Stimulated activated effector memory CD8-positive, alpha-beta T cell treated with anti-CD3 and anti-CD28 coated beads, Interleukin-12 subunit alpha, Interleukin-12 subunit beta, amount 100 ng/mL, for 72 hours (primary cell): ENCODE measurements around the gene RASGEF1C.
"Not testable (repeated sequence)": the region's sequence is repeated elsewhere in the genome, so short reads cannot be mapped to it uniquely, and the experiment has no call there.

ENCODE experiments used
- ATAC-seq: fragments of 150-1000 bp; cut with Tn5 transposase; 2 replicates; pipeline ENCODE4 v1.10.0; 2021
- DNase-seq, 2 donors: peaks; one replicate each; pipeline ENCODE4 v3.0.0; 2021 to 2022; ENCODE audit warnings: low spot score in 2 of 2
- H3K27ac Mint-ChIP-seq: one replicate; pipeline ENCODE4 v1.8.0; 2022; ENCODE audit warnings: mild to moderate bottlenecking, mixed read lengths
- H3K36me3 Mint-ChIP-seq: one replicate; pipeline ENCODE4 v1.8.0; 2022; ENCODE audit warnings: mild to moderate bottlenecking, mixed read lengths
- H3K4me1 Mint-ChIP-seq: one replicate; pipeline ENCODE4 v1.8.0; 2022; ENCODE audit warnings: mixed read lengths
- H3K4me3 Mint-ChIP-seq: one replicate; pipeline ENCODE4 v1.8.0; 2022; ENCODE audit warnings: mild to moderate bottlenecking, mixed read lengths
- H3K9me3 Mint-ChIP-seq: one replicate; pipeline ENCODE4 v1.8.0; 2022; ENCODE audit warnings: mixed read lengths

Gene RASGEF1C

GRCh38 chr5:180215783-180216630, 7.0 kb upstream of the RASGEF1C start:
- ATAC-seq (no peak), DNase-seq (no peak)
- H3K9me3 Mint-ChIP-seq: peaks cover 15% of the 10 kb centered on the region
- no peak overlapping the region for H3K4me3 Mint-ChIP-seq
- no peaks in the 10 kb centered on the region for H3K36me3 Mint-ChIP-seq
- no peaks in the 10 kb centered on the region for H3K4me1 Mint-ChIP-seq
- no peak overlapping the region for H3K27ac Mint-ChIP-seq

DNA sequence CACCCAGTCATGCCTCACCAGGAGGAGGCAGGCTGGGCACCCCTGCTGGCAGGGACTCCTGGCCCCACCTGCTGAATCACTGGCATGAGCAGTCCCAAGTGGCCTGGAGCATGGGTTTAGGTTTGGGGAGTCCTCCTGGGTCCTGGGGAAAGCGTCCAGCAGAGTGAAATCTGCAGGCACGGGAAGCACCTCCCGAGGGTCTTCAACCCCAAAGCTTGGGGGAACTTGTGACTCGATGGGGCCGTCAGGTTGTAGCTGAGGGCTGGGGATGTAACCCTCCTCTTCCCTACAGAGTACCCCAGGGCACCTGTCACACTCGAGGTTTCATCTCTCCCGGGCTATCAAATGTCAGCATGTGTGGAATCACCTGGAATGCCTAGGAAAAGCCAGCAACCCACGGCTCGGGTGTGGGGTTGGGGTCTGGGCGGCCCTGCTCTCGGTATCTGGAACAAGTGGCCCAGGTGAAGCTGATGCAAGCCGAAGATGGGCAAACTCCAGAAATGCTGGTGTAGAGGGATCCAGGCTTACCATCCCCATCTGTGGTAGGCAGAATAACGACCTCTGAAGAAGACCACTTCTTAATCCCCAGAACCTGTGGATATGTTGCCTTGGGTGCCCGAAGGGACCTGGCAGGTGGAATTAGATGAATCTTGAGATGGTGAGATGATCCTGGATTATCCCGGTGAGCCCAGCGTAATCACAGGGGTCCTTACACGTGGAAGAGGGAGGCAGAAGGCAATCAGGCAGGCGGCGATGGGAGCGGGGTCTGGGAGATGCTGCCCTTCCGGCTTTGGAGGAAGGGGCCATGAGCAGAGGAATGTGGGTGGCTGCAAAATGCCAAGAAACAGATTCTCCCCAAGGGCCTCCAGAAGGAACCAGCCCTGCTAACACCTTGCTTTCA, 6.1 kb upstream of the RASGEF1C start:
- no peaks in the 10 kb centered on the region for H3K4me1 Mint-ChIP-seq

GRCh38 chr5:180213657-180214207, 4.7 kb upstream of the RASGEF1C start:
- H3K4me3 Mint-ChIP-seq: no peak overlapping the region
- H3K36me3 Mint-ChIP-seq: no peaks in the 10 kb centered on the region
- peaks cover 5% of the 10 kb centered on the region for H3K9me3 Mint-ChIP-seq
- no peaks in the 10 kb centered on the region for H3K4me1 Mint-ChIP-seq
- DNase-seq (no peak), ATAC-seq (no peak)
- H3K27ac Mint-ChIP-seq: no peak overlapping the region

More for the DNA sequence above, 6.1 kb upstream of the RASGEF1C start:
- Mint-ChIP-seq H3K36me3 (no peaks in the 10 kb centered on the region), H3K9me3 (peaks cover 12% of the 10 kb centered on the region), H3K27ac (no peak overlapping the region), H3K4me3 (no peak overlapping the region)
- DNase-seq: no peak
- no peak for ATAC-seq

DNA sequence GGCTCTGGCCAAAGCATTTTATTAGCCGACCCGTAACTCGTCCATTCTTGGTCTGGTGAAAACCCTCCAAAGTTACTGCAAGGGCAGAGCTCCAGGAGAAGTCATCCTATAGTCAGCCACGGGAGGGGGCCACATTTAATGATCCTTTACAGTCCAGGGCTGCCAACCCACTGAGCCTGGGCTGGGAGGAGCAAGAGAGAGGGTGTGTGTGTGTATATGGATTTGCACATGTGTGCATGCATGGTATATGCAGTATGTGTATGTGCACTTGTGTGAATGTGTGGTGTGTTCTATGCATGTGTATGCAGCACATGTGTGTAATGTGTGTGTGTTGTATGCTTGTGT, 4.2 kb upstream of the RASGEF1C start:
- Mint-ChIP-seq H3K4me1 (peaks cover 5% of the 10 kb centered on the region), H3K9me3 (no peaks in the 10 kb centered on the region), H3K4me3 (no peak overlapping the region), H3K36me3 (no peaks in the 10 kb centered on the region), H3K27ac (no peak overlapping the region)
- DNase-seq (no peak), ATAC-seq (no peak)

DNA sequence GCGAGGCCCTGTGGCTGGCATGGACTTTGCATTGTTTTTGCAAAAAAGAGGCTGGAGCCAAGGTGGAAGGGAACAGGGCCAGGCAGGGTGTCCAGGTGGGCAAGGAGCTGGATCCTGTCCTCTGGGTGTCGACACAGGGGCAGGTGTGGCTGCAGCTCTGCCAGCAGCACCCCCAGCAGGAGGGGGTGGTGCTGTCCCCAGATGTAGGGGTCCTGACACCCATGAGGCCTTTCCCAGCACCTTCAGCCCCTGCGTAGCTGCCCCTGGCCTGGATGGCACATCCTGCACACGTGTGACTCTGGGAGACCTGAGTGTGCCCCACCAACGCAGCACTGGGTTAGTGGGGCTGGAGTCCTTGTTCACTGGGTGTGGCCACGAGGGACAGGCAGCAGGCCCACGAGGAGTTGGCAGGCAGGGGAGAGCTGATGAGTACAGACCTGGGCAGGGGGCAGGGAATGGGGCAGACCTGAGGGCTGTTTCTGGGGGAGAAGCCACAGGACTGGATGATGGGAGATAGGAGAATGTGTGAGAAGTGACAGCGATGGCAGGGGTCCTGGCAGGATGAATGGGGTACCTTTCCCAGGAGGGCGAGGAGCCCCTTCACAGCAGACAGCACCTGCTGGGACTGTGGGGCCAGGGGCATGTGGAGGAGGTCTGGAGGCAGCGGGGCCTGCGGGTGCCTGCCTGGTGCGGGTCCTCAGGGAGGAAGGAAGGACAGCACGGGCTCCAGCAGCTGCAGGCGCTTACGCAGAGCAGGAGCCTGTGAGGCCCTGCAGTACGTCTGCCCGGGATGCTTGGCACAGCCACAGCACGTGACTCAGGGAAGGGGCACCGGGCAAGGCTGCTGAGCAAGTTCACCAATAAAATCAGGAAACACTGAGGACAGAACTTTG, 3.6 kb upstream of the RASGEF1C start:
- Mint-ChIP-seq H3K4me3 (no peak overlapping the region), H3K36me3 (no peaks in the 10 kb centered on the region), H3K4me1 (peaks cover 11% of the 10 kb centered on the region), H3K9me3 (no peaks in the 10 kb centered on the region), H3K27ac (no peak overlapping the region)
- ATAC-seq (no peak), DNase-seq (no peak)

DNA sequence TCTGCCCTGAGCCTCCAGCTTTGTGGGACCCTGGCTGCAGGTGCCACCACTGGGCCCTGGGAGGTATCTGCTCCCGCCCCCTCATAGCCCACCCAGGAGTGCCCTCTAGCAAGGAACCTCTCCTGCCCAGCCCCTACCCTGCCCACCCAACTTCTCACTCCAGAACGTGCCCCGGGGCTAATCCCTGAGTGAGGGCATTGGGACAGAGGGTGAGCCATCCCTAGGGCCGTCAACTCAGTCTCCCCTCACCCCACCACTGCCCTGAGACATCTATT, 2.7 kb upstream of the RASGEF1C start:
- H3K9me3 Mint-ChIP-seq: no peaks in the 10 kb centered on the region
- peaks cover 11% of the 10 kb centered on the region for H3K4me1 Mint-ChIP-seq
- DNase-seq: no peak
- H3K27ac Mint-ChIP-seq: no peak overlapping the region
- no peak for ATAC-seq
- no peaks in the 10 kb centered on the region for H3K36me3 Mint-ChIP-seq
- no peak overlapping the region for H3K4me3 Mint-ChIP-seq

GRCh38 chr5:180210961-180211760, 2.1 kb upstream of the RASGEF1C start:
- H3K4me3 Mint-ChIP-seq: no peak overlapping the region
- no peak for ATAC-seq
- no peak for DNase-seq
- no peaks in the 10 kb centered on the region for H3K9me3 Mint-ChIP-seq
- no peak overlapping the region for H3K27ac Mint-ChIP-seq
- H3K4me1 Mint-ChIP-seq: peaks cover 11% of the 10 kb centered on the region
- H3K36me3 Mint-ChIP-seq: no peaks in the 10 kb centered on the region

GRCh38 chr5:180210077-180210476, 1.1 kb upstream of the RASGEF1C start:
- not testable (repeated sequence) for ATAC-seq, DNase-seq, H3K36me3 Mint-ChIP-seq, H3K4me3 Mint-ChIP-seq, H3K9me3 Mint-ChIP-seq, H3K27ac Mint-ChIP-seq
- peaks cover 11% of the 10 kb centered on the region for H3K4me1 Mint-ChIP-seq

DNA sequence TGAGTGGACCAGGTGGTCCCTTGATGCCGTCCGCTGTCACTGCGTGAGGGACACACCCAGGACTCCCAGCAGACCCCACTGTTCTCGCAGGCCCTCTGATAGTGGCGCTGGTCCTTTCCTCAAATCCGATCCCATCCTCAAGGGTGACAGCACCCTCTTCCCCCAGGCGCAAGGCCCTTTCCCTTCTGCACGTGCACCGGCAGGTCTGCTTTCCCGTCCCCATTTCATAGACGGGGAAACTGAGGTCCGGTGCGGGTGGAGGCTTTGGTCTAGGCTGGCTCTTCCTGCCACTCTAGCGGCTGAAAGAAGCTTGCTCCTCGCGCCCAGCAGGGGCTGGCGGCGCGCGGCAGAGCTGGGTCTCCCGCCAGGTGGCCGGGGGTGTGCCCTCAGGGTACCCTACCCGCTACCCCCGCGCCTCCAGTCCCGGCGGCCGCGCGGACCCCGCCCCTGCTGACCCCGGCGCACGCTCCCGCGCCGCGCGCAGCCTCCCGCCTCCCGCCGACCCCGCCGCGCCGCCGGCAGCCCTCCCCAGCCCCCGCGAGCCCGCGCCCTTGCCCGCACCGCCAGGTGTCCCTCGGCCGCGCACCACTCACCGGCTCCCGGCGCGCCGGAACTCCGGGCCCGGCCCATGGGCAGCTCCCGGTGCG, 453 bp downstream of the RASGEF1C start:
- no peaks in the 10 kb centered on the region for H3K9me3 Mint-ChIP-seq
- ATAC-seq: peak; percentile 8
- no peak for DNase-seq
- peaks cover 11% of the 10 kb centered on the region for H3K4me1 Mint-ChIP-seq
- peak overlapping the region; percentile 45 for H3K4me3 Mint-ChIP-seq
- H3K36me3 Mint-ChIP-seq: no peaks in the 10 kb centered on the region
- H3K27ac Mint-ChIP-seq: no peak overlapping the region

GRCh38 chr5:180208038-180208434, 975 bp downstream of the RASGEF1C start:
- H3K36me3 Mint-ChIP-seq: no peaks in the 10 kb centered on the region
- DNase-seq (no peak), ATAC-seq (no peak)
- H3K27ac Mint-ChIP-seq: no peak overlapping the region
- H3K4me1 Mint-ChIP-seq: peaks cover 11% of the 10 kb centered on the region
- no peaks in the 10 kb centered on the region for H3K9me3 Mint-ChIP-seq
- H3K4me3 Mint-ChIP-seq: peak overlapping the region; percentile 45

GRCh38 chr5:180207593-180207992, 1.4 kb downstream of the RASGEF1C start:
- H3K27ac Mint-ChIP-seq: no peak overlapping the region
- H3K9me3 Mint-ChIP-seq: no peaks in the 10 kb centered on the region
- DNase-seq (no peak), ATAC-seq (no peak)
- H3K4me3 Mint-ChIP-seq: peak overlapping the region; percentile 45
- H3K4me1 Mint-ChIP-seq: peaks cover 11% of the 10 kb centered on the region
- no peaks in the 10 kb centered on the region for H3K36me3 Mint-ChIP-seq

- ATAC-seq (no peak), DNase-seq (no peak)
- Mint-ChIP-seq H3K36me3 (no peaks in the 10 kb centered on the region), H3K27ac (no peak overlapping the region), H3K4me1 (peaks cover 11% of the 10 kb centered on the region), H3K4me3 (no peak overlapping the region), H3K9me3 (no peaks in the 10 kb centered on the region)
Measured at GRCh38 chr5:180206993-180207392, 2.0 kb downstream of the RASGEF1C start.

DNA sequence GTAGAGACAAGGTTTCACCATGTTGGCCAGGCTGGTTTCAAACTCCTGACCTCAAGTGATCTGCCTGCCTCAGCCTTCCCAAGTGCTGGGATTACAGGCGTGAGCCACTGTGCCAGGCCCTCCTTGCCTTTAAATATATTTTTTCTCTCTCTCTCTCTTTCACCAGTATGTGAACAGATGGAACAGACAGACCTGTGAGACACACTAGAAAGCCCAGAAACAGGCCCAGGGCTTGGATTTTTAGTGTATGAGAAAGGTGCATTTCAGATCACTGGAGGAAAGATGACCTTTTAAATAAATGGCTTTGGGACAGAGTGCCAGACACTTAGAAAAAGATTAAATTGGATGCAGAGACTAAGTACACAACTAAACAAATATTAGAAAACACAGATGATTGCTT, 3.1 kb downstream of the RASGEF1C start:
- Mint-ChIP-seq H3K9me3 (no peaks in the 10 kb centered on the region), H3K27ac (no peak overlapping the region)

DNA sequence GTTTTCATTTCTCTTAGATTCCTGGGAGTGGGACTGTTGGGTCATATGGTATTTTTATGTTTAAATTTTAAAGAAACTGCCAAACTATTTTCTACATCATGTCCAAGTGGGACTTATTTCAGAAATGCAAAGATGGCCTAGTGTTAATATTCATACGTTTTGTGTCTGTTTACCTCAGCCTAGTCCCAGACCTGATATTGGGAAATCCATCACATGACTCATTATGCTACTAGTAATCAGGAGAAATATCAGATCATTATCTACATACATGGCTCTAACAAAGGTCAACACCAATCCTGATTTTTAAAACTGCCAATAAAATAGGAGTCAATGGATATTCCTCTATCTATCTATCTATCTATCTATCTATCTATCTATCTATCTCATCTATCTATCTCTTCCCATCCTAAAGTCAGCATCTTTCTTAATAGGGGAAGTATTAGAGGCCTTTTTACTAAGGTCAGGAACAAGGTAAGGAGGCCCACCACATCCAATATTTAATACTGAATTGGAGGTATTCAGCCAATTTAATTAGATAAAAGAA, 4.7 kb downstream of the RASGEF1C start:
- H3K36me3 Mint-ChIP-seq: no peaks in the 10 kb centered on the region
- H3K9me3 Mint-ChIP-seq: no peaks in the 10 kb centered on the region
- H3K4me1 Mint-ChIP-seq: peaks cover 11% of the 10 kb centered on the region
- H3K4me3 Mint-ChIP-seq: no peak overlapping the region
- no peak overlapping the region for H3K27ac Mint-ChIP-seq
- no peak for DNase-seq
- ATAC-seq: no peak

More for the DNA sequence above, 3.1 kb downstream of the RASGEF1C start:
- Mint-ChIP-seq H3K36me3 (no peaks in the 10 kb centered on the region), H3K4me3 (no peak overlapping the region), H3K4me1 (peaks cover 11% of the 10 kb centered on the region)
- no peak for DNase-seq
- no peak for ATAC-seq
